Natural killer cell (primary cell): ENCODE results near the gene PRDX4. TPM values are rescaled to one million over a fixed set of nuclear protein-coding genes. Genes with fewer than 3 reads are reported as not detected.
"Not testable (repeated sequence)": the region's sequence is repeated elsewhere in the genome, so short reads cannot be mapped to it uniquely, and the experiment has no call there.

Source experiments
- ATAC-seq, 3 donors: fragments of 150-1000 bp in 2 of 3; fragments of 200-7000 bp in 1 of 3; cut with Tn5 transposase; 1 replicate in 1 of 3; 2 replicates in 2 of 3; pipeline ENCODE4 v1.10.0; 2021; ENCODE audit warnings: mild to moderate bottlenecking in 2 of 3, moderate library complexity in 2 of 3
- DNase-seq, 2 donors: peaks; one replicate each; pipeline versions ENCODE4 v3.0.0 to v3.0.0-alpha.2; 2013 to 2021; ENCODE audit warnings: mixed read lengths in 1 of 2
- H3K27ac ChIP-seq: one replicate; pipeline ENCODE4 v1.5.1; 2013; ENCODE audit warnings: mild to moderate bottlenecking, low read length
- H3K27me3 ChIP-seq: one replicate; pipeline ENCODE4 v1.6.1; 2013; ENCODE audit warnings: low read length; ENCODE audit not compliant: control insufficient read depth, insufficient read depth
- H3K36me3 ChIP-seq: one replicate; pipeline ENCODE4 v1.6.1; 2013; ENCODE audit warnings: low read length; ENCODE audit not compliant: control insufficient read depth, insufficient read depth
- H3K4me1 ChIP-seq: one replicate; pipeline ENCODE4 v1.6.1; 2013; ENCODE audit warnings: low read length; ENCODE audit not compliant: control insufficient read depth, insufficient read depth
- H3K4me3 ChIP-seq: one replicate; pipeline ENCODE4 v1.5.1; 2013; ENCODE audit warnings: low read length
- H3K9me3 ChIP-seq: one replicate; pipeline ENCODE4 v1.6.1; 2013; ENCODE audit warnings: low read length; ENCODE audit not compliant: control insufficient read depth, insufficient read depth
- H3K27ac Mint-ChIP-seq, 2 donors: one replicate each; pipeline ENCODE4 v1.8.0; 2022; ENCODE audit warnings: mild to moderate bottlenecking in 2 of 2, mixed read lengths in 2 of 2, moderate library complexity in 1 of 2
- H3K27me3 Mint-ChIP-seq, 2 donors: one replicate each; pipeline ENCODE4 v1.8.0; 2022; ENCODE audit warnings: low read depth in 2 of 2, mixed read lengths in 2 of 2
- H3K36me3 Mint-ChIP-seq: one replicate; pipeline ENCODE4 v1.8.0; 2022; ENCODE audit warnings: mixed read lengths
- H3K4me1 Mint-ChIP-seq, 2 donors: one replicate each; pipeline ENCODE4 v1.8.0; 2022; ENCODE audit warnings: mixed read lengths in 2 of 2
- H3K4me3 Mint-ChIP-seq: one replicate; pipeline ENCODE4 v1.8.0; 2022; ENCODE audit warnings: mild to moderate bottlenecking, moderate library complexity, mixed read lengths
- H3K9me3 Mint-ChIP-seq, 2 donors: one replicate each; pipeline ENCODE4 v1.8.0; 2022; ENCODE audit warnings: mixed read lengths in 2 of 2
- WGBS: methylation state at CpG from one replicate; pipeline ENCODE4 v1.1.7; 2013; ENCODE audit warnings: missing lambda C conversion rate; ENCODE audit not compliant: insufficient coverage; 5-methylcytosine and 5-hydroxymethylcytosine counted together
- intact Hi-C: fragments of 100-400 bp; cut with micrococcal nuclease; formaldehyde crosslinking; loops from one replicate; pipeline ENCODE4 v1.14.2; 2022
- total RNA-seq, 4 donors: library from RNA; stranded (reverse); fragments of 120-200 nt in 1 of 4; gene quantifications; one replicate each; pipeline versions ENCODE4 v1.2.3 to v1.2.4, GENCODE V29; 2013 to 2022
- TF ChIP-seq, protein P1 (sequence below): fragments of 200-600 bp; IDR thresholded peaks from one replicate; pipeline ENCODE4 v1.8.0; 2022; ENCODE audit warnings: antibody characterized with exemption

The PRDX4 gene
- total RNA-seq, 3 donors from 2014 or later (not counting 1 experiment from before 2014, with no cell fraction given), result 6.8 to 13.5 (median 7.8) TPM

- Histone ChIP-seq H3K27ac (no peak overlapping the region), H3K9me3 (no peaks in the 10 kb centered on the region), H3K4me3 (no peak overlapping the region), H3K4me1 (no peaks in the 10 kb centered on the region), H3K27me3 (no peaks in the 10 kb centered on the region), H3K36me3 (peaks cover 12% of the 10 kb centered on the region)
- no peaks in the 10 kb centered on the region for H3K36me3 Mint-ChIP-seq
- H3K4me1 Mint-ChIP-seq, result peaks cover 0 to 6% of the 10 kb centered on the region in 2 donors
- H3K27me3 Mint-ChIP-seq, result no peaks in the 10 kb centered on the region
- intact Hi-C loops, result no loop called here
- TF ChIP-seq, protein P1, sequence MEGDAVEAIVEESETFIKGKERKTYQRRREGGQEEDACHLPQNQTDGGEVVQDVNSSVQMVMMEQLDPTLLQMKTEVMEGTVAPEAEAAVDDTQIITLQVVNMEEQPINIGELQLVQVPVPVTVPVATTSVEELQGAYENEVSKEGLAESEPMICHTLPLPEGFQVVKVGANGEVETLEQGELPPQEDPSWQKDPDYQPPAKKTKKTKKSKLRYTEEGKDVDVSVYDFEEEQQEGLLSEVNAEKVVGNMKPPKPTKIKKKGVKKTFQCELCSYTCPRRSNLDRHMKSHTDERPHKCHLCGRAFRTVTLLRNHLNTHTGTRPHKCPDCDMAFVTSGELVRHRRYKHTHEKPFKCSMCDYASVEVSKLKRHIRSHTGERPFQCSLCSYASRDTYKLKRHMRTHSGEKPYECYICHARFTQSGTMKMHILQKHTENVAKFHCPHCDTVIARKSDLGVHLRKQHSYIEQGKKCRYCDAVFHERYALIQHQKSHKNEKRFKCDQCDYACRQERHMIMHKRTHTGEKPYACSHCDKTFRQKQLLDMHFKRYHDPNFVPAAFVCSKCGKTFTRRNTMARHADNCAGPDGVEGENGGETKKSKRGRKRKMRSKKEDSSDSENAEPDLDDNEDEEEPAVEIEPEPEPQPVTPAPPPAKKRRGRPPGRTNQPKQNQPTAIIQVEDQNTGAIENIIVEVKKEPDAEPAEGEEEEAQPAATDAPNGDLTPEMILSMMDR, result no peak
- H3K27ac Mint-ChIP-seq, result no peak overlapping the region
- no peaks in the 10 kb centered on the region for H3K9me3 Mint-ChIP-seq
- H3K4me3 Mint-ChIP-seq, result no peak overlapping the region
- 100% methylated on average over 1 of the region's 3 CpGs for WGBS
- no peak for ATAC-seq
- no peak for DNase-seq
Measured at GRCh38 chrX:23673108-23673507, 5.8 kb downstream of the PRDX4 start.

DNA sequence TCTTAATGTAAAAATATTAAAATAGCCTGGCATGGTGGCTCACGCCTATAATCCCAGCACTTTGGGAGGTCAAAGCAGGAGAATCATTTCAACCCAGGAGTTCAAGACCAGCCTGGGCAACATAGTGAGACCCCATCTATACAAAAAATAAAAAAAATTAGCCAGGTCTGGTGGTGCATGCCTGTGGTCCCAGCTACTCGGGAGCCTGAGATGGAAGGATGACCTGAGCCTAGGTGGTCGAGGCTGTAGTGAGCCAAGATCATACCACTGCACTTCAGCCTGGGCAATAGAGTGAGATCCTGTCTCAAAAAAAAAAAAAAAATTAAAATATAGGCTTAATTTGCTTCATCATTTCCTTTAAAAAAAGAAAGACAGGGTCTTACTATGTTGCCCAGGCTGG lies 9.2 kb downstream of the PRDX4 start:
- H3K4me3 ChIP-seq, H3K9me3 ChIP-seq, H3K27me3 Mint-ChIP-seq, H3K4me1 Mint-ChIP-seq, H3K36me3 ChIP-seq, H3K4me1 ChIP-seq, DNase-seq, H3K9me3 Mint-ChIP-seq, H3K27ac Mint-ChIP-seq, H3K27ac ChIP-seq, H3K4me3 Mint-ChIP-seq, H3K36me3 Mint-ChIP-seq, intact Hi-C loops, H3K27me3 ChIP-seq, ATAC-seq: not testable (repeated sequence)
- 100% methylated on average over 2 of the region's 3 CpGs for WGBS

DNA sequence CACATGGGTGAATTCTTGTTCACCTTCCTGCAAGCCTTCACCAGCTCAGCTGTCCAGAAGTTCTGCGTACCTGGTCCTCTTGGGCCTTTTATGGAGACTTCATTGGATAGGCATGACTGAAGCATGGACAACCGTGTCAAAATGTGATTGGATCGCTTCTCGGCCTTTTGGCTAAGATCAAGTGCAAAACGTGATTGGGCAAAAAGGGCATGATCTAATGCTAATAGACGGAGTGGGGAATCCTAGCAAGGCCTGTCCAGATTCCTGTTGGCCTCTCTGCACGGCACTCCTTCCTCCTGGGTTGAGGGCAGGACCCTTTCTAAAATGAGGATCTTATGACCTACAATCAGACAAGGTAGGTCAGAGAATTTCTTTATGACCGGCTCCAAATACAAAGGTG lies 24.9 kb downstream of the PRDX4 start:
- Histone ChIP-seq H3K27me3 (no peaks in the 10 kb centered on the region), H3K4me1 (no peaks in the 10 kb centered on the region), H3K36me3 (no peaks in the 10 kb centered on the region), H3K4me3 (no peak overlapping the region), H3K27ac (no peak overlapping the region), H3K9me3 (no peaks in the 10 kb centered on the region)
- Mint-ChIP-seq H3K27me3 (no peaks in the 10 kb centered on the region), H3K4me1 (no peaks in the 10 kb centered on the region), H3K9me3 (no peaks in the 10 kb centered on the region), H3K4me3 (no peak overlapping the region), H3K36me3 (no peaks in the 10 kb centered on the region), H3K27ac (no peak overlapping the region)
- intact Hi-C loops, result no loop called here
- TF ChIP-seq, protein P1, result no peak
- 95% methylated on average over 8 of the region's 8 CpGs for WGBS
- DNase-seq (no peak), ATAC-seq (no peak)

DNA sequence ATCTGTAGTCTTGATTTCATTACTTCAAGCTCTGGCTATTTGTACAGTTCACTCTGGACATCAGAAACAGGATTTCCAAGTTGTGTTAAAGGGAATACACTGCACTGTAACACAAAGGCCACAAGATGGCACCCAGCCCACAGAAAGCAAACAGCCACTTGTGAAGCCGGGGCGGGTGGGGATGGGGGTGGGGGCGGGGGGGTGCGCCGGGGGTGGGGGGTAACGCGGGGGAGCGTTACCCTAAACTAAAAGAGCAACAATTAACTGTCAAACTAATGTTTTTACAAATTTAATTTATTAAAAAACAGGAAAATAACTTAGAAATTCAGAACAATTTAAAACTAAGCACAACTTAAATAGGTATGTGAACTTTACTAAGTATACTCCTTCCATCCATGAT lies 27.3 kb downstream of the PRDX4 start:
- Histone ChIP-seq H3K4me1 (peaks cover 3% of the 10 kb centered on the region), H3K9me3 (no peaks in the 10 kb centered on the region), H3K27me3 (no peaks in the 10 kb centered on the region), H3K36me3 (no peaks in the 10 kb centered on the region), H3K4me3 (no peak overlapping the region), H3K27ac (no peak overlapping the region)
- H3K36me3 Mint-ChIP-seq, result no peaks in the 10 kb centered on the region
- WGBS, result no CpG with 5 or more reads among the region's 8 CpGs
- H3K4me3 Mint-ChIP-seq, result no peak overlapping the region
- intact Hi-C loops, result loop anchor here (1.0 kb wide), 1 partner anchor 208 kb away; no protein-coding TSS in a partner anchor
- ATAC-seq (peak in 2 of 3 donors; percentile 83 to 84), DNase-seq (peak in 1 of 2 donors; percentile 73)
- peaks cover 0 to 7% of the 10 kb centered on the region in 2 donors for H3K4me1 Mint-ChIP-seq
- TF ChIP-seq, protein P1, result peak; percentile 19
- no peaks in the 10 kb centered on the region for H3K9me3 Mint-ChIP-seq
- no peaks in the 10 kb centered on the region for H3K27me3 Mint-ChIP-seq
- no peak overlapping the region for H3K27ac Mint-ChIP-seq
